NOMO-1 treated with DMSO at 0.1 percent for 48 hours (cell line): ENCODE data around the gene NOM1.

ENCODE experiments used
- DNase-seq: peaks from one replicate; lab custom pipeline; 2025; ENCODE audit not compliant: unreplicated experiment; lab: John Stamatoyannopoulos, UW

NOM1 gene

DNA sequence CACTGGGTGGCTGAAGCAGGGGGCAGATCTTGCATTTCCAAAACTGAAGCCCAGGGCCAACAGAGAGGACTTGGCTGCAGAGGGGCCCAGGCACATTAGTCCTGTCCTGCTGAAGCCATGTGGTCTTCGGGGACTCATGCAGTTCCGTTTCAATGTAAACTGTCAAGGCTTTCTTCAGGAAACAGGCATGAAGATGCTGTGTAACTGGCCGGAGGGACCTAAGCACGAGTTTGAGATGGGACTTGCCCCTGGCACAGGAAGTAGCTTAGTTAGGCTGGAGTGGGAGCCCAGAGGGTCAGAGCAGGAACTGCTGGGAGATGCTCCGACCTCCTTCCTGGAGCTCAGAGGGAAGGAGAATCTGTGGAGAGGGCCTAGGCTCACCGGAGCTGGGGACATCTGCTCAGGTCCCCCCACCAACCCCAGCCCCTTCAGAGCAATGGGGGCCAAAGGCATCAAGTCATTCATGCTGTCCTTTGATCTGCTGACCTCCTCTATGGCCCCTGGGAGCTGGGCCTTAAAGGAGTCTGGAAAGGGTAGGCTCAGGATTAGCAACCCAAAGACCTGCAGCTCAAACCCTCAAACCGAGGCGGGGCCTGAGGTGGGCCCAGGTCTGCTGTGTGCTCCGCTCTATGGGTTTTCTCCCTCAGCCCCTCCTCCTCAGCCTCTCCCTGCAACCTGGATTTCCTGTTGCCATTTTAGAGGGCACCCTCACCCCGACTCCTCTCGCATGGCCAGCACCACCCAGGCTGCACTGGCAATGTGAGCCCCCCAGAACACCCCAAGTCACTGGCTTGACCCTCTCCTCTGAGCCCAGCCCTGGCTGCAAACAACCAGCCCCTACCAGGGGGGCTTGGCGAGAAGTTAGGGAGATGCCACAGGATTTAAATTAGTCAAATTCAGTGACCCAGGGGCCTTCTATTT, 65.4 kb downstream of the NOM1 start:
- DNase-seq, result no peak

DNA sequence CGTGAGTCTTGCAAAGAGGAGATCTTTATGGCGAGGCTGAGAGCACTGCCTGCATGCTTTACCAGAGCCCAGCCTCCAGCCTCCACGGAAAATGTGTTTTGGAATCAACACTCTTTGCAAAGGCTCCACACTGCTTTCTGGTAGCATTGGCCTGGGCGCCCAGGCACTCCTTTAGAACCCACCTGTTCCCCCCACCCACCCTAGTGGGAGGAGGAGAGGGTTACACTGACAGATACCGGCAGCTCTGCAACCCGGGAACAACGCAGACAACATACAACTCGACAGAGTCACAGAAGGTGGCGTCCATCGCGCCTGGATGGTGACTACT, 66.5 kb downstream of the NOM1 start:
- no peak for DNase-seq

DNA sequence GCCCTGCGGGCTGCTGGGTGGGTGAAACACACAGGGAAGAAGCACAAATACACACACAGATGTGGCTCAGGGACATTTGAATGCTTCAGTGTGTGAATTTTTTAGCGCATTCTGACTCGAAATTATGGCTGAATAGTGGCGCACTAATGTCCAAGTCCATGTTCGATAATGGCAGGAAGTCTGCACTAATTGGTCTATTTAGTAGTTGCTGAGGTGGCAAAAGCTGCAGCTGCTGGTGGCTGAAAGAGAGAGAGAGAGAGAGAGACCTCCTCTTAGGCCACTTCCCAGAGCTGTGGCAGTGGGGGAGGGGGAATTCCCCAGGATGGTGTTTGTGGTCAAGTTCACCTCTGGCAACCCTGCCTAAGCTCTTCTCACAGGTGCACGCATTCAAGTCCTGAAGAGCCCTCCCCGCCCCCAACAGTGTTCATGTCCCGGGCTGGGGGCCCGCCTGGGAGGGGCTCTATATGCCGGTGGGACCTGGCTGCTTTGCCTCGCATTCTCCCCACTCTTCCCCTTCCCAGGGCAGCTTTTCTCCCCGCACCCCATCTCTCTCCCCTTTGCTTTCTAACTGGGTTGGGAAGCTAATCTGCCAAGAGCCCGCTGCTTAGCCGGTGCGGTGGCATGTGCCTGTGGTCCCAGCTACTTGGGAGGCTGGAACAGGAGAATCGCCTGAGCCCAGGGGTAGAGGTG, 67.0 kb downstream of the NOM1 start:
- no peak for DNase-seq

DNA sequence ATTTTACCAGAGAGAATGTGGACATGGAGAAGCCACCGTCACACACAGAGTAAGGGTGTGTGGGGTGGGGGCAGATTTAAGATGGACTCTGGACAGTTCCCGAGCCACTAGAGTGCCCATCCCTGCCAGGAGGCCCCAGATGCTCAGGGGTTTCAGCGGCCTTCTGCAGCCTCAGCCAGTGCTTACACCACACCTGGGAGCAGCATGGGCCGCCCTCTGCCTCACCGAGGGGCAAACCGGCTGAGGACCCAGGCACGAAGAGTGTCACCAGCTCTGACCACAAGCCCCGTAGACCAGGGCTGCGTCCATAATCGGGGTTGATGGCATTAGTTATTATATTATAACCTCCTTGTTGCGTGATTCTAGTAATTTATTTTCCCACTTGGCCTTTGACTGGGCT, 67.6 kb downstream of the NOM1 start:
- no peak for DNase-seq

DNA sequence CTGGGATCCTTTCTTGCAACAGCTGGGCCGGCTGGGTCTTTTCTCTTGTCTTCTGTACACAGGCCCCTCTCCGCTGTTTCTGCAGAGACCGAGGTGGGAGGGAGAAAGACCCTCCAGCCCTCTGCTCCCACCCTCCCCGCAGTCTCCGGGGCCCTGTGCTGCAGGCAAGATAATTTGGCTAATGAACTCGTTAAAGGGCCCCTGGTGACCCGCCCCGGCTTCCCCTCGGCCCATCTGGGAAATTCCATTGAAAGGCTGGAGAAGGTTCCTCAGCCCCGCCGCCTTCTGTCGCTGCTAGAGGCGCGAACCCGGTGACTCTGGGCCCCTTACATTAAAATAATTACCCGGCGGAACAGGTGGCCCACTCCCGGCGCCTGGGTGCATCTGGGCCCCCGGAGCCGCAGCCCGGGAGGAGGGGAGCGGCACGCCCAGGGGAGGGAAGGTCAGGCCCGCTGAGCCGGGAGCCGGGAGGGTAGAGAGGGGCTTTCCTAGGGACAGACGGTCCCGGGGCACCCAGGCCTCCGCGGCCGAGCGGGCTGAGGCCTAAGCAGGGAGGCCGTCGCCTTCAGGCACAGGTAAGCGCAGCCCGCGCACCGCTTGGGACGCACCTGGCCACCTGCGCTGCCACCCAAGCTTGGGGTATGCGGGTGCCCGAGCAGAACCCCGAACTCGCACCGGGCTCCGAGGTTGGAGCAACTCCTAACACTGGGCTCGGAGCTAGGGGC, 68.3 kb downstream of the NOM1 start:
- no peak for DNase-seq

DNA sequence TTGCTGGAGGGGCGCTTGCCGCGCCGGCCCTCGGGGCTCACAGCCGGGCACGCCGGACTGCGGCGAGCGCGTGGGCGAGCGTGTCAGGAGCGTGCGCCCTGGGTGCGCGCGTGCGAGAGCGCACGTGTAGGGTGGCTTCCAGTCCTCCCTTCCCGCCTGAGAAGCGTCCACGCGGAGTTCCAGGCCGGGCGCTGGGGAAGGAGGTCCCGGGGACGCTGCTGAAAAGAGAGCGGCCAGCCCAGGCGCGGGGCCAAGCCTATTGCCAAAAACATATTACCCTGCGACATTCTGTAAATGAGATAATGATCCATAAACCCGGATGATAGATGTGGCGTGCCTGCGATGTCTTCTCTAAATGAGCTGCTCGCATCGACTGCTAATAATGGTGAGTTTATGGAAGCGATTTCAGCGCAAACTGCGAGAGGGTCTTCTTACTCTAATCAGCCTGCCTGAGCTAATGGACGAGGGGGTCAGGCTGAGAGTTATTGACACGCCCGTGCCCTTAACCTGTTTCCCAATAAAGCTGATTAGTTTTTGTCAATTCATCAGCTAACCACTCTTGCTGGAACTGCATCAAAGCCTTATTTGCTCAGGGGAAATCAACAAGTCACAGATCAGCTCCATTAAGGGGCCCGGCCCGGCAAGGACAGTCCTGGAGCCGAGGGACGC, 69.0 kb downstream of the NOM1 start:
- DNase-seq, result no peak

DNA sequence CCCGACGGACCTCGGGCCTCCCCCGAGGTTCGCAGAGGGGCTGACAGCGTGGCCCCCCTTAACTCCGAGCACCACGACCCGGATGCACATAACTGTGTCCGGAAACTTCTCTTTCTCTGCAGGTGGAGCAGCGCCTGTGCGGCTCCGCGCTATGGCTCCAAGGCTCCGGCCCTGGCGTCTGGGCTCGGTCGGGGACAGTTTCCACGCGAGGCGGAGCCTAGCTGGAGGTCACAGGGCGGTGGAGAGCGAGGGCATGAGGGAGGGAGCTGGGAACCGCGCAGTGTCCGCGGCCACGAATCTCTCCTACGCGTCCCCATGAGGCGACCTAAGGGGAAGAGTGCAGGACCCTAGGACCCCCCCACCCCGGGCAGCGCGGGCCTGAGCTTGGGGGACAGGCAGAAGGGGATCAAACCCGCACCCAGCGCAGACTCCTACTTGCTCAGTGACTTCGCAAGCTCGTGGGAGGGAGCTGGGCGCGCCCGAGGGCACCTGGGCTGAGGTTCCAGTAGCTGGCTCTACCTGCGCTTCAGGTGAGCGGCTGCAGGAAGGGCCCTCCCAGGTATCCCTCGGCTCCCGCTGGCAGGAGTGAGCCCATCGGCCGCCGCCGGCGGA, 69.6 kb downstream of the NOM1 start:
- no peak for DNase-seq

DNA sequence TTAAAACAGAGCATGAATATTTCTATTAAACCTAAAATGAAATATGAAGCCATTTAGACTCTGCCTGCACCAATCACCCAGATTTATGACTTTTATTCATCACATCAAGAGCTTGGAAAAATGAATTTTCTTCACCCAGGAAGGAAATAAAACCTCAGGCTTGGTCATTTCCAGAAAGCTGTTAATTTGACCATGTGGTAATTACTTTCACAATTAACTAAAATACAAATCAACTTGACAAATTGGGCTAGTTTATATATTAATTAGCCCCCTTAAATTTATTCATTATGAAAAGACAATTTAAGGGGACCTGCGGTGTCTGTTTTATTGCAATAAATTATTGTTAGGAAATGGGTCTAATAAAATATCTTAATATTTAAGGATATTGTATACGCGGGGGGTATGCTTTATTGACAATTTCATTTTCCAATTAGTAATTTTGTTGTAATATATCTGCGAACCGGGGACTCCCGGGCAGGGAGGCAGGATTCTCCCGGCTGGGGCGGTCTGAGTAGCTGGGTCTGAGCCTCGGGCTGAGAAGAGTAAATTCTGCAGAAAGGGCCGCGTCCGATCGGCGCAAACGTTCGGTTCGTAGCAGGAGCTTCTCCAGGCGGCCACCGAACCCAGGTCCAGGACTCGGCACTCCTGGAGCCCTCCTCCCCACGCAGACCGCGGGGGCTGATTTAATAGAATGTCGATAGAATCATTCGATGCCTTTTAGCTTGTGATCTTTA, 70.4 kb downstream of the NOM1 start:
- DNase-seq, result no peak

DNA sequence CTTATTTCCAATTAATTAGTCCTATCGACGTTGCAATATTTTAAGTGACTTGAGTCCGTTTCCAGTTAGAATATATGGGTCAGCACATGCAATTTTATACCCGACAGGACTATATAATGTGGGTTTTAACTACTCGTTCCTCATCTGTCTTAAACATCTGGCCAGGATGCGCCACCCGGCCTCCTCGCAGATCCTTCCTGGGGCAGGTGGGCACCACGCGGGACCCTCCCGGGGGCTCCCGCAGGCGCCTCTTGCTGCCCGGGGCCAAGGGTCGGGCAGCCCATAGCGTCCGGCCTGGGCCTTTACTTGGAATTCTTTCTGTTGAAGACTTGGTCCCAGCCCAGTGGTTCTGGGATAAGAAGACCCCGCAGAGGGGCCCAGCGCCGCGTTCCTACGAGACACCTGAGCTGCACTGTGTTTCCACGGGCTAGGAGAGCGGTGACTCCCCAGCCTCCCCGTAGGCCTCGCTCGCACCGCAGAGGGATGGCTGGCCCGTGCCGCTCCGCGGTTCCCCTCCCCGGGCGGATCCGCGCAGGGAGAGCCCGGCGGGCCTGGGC, 71.1 kb downstream of the NOM1 start:
- DNase-seq, result no peak

DNA sequence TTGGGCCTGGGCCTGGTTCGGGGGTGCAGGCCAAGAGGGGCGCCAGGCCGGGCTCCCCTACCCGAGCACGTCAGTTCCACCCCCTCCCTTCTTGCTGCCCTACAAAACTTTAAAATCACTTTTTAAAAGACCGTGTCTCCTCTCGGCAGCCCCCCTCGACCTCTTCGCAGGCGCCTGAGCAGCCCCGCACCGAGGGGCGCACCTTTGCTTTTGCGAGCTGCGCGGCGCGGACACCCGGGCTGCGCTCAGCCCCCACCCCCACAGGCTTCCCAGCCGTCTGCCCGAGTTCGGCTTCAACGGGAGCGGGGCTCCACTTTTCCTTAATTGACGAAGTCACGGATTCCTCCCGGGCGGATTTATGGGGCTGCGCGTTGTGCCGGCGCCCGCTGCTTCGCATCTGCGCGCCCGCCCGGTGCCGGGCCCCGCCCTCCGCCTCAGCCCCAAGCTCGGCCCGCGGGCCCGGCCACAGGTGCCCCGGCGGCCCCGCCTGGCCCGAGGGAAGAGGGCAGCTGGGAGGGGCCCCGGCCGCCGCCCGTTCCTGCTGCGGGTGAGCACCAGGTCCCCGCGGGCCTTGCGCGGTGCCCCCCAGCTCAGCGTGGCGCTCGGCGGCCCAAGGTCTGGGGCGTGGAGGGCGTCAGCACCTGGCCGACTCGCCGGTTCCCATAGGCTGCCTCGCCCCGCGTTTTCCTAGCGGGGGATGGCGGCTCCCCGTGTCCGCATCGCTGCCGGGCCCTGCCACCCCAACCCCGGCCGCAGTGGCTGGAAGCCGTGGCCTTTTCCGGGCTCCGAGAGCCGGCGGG, 71.8 kb downstream of the NOM1 start:
- no peak for DNase-seq

DNA sequence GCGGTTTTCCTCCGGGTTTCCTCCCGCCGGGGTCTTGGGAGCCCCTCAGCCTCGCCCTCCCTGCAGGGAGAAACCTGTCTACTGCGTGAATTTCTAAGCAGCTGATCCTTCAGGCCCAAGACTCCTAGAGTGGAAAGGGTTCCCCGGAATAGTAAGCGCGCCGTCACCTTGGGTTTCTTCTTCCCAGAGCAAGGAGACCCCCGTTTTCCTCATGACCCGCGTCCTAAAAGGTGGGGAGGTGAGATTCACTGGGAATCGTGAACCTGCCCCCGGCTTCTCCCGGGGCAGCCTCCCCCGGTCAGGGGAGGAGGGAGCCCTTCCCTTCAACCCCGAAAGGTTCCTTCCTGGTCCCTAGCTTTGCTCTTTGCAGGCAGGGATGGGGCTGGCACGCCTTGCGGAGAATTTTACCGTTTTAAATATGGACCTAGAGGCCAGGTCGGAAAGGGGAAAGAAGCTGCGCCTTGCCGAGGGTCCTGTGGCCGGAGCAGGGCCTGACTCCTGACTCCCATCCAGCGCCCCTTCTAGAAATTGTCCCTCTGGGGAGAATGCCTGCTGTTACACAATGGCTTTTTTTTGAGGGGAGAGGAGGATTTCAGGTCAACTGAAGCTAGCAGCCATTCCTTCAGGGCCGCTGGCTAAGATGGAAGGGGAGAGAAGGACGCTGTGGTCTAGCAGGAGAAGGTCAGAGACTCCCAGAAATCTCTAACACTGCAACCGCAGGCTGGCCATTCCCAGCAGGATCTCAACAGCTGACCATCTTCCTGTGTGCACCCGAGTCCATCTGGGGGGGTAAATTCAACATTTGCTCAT, 72.6 kb downstream of the NOM1 start:
- no peak for DNase-seq
